WTC11 (cell line): ENCODE measurements around the gene NCCRP1. TPM values are rescaled to one million over a fixed set of nuclear protein-coding genes. Genes with fewer than 3 reads are reported as not detected.

ENCODE experiments used
- ATAC-seq: fragments of 200-7000 bp; cut with Tn5 transposase; 2 replicates; pipeline ENCODE4 v1.10.0; 2021; ENCODE audit warnings: mild to moderate bottlenecking, moderate library complexity
- CTCF ChIA-PET: fragments of 300-600 bp; sonication (Branson Sonifier 250); formaldehyde crosslinking; loops from one replicate; lab custom pipeline; 2021; ENCODE audit warnings: antibody characterized with exemption; lab: Charles Lee
- POLR2A ChIA-PET: fragments of 350-600 bp; sonication (Branson Sonifier 250); formaldehyde crosslinking; loops from one replicate; lab custom pipeline; 2021; ENCODE audit warnings: antibody characterized with exemption; lab: Charles Lee
- DNase-seq: peaks from one replicate; pipeline ENCODE4 v3.0.0; 2021; ENCODE audit warnings: low spot score
- H3K27ac Mint-ChIP-seq: 2 replicates; pipeline ENCODE4 v1.8.0; 2021; ENCODE audit warnings: mixed read lengths
- H3K27me3 Mint-ChIP-seq: 2 replicates; pipeline ENCODE4 v1.8.0; 2021; ENCODE audit warnings: low read depth, mild to moderate bottlenecking, moderate library complexity, mixed read lengths
- H3K36me3 Mint-ChIP-seq: 2 replicates; pipeline ENCODE4 v1.8.0; 2021; ENCODE audit warnings: mixed read lengths
- H3K4me1 Mint-ChIP-seq: 2 replicates; pipeline ENCODE4 v1.8.0; 2022; ENCODE audit warnings: mixed read lengths
- H3K4me3 Mint-ChIP-seq: 2 replicates; pipeline ENCODE4 v1.8.0; 2021; ENCODE audit warnings: mild to moderate bottlenecking, moderate library complexity, mixed read lengths
- H3K9me3 Mint-ChIP-seq: 2 replicates; pipeline ENCODE4 v1.8.0; 2021; ENCODE audit warnings: mixed read lengths
- AR ChIP-seq: fragments of 250-450 bp; sonication (Bioruptor Pico); IDR thresholded peaks from 2 replicates; pipeline ENCODE4 v1.9.0; 2021; ENCODE audit warnings: mild to moderate bottlenecking
- ARID4B ChIP-seq: sonication (generic); formaldehyde crosslinking; IDR thresholded peaks from 2 replicates; pipeline ENCODE4 v1.8.0; 2023; ENCODE audit warnings: missing genetic modification reagents, mild to moderate bottlenecking, borderline replicate concordance
- ATF1 ChIP-seq: sonication (generic); formaldehyde crosslinking; IDR thresholded peaks from 2 replicates; pipeline ENCODE4 v1.8.1; 2023; ENCODE audit warnings: mild to moderate bottlenecking, moderate library complexity, missing genetic modification reagents
- E2F1 ChIP-seq: sonication (generic); formaldehyde crosslinking; IDR thresholded peaks from 2 replicates; pipeline ENCODE4 v1.8.0; 2022; ENCODE audit warnings: mild to moderate bottlenecking, missing genetic modification reagents
- GABPB1 ChIP-seq: sonication (generic); formaldehyde crosslinking; IDR thresholded peaks from 2 replicates; pipeline ENCODE4 v1.8.1; 2023; ENCODE audit warnings: mild to moderate bottlenecking, missing genetic modification reagents
- HMGXB4 ChIP-seq: sonication (generic); formaldehyde crosslinking; IDR thresholded peaks from 2 replicates; pipeline ENCODE4 v1.8.1; 2023; ENCODE audit warnings: mild to moderate bottlenecking, moderate library complexity, missing genetic modification reagents
- KAT7 ChIP-seq: sonication (generic); formaldehyde crosslinking; IDR thresholded peaks from 2 replicates; pipeline ENCODE4 v1.8.1; 2023; ENCODE audit warnings: missing genetic modification reagents, mild to moderate bottlenecking, borderline replicate concordance
- MAX ChIP-seq: sonication (generic); formaldehyde crosslinking; IDR thresholded peaks from 2 replicates; pipeline ENCODE4 v1.8.0; 2022; ENCODE audit warnings: mild to moderate bottlenecking, missing genetic modification reagents
- NR1H2 ChIP-seq: sonication (generic); formaldehyde crosslinking; IDR thresholded peaks from 2 replicates; pipeline ENCODE4 v1.9.0; 2021; ENCODE audit warnings: mild to moderate bottlenecking, moderate library complexity, missing genetic modification reagents
- NR2C2 ChIP-seq: sonication (generic); formaldehyde crosslinking; IDR thresholded peaks from 2 replicates; pipeline ENCODE4 v1.8.0; 2022; ENCODE audit warnings: mild to moderate bottlenecking, missing genetic modification reagents
- OVOL2 ChIP-seq: fragments of 250-450 bp; sonication (Bioruptor Pico); IDR thresholded peaks from 2 replicates; pipeline ENCODE4 v1.9.0; 2021; ENCODE audit warnings: mild to moderate bottlenecking, borderline replicate concordance
- RORB ChIP-seq: fragments of 250-450 bp; sonication (Bioruptor Pico); IDR thresholded peaks from 2 replicates; pipeline ENCODE4 v1.9.0; 2021; ENCODE audit warnings: mild to moderate bottlenecking
- SP1 ChIP-seq: sonication (generic); formaldehyde crosslinking; conservative IDR thresholded peaks from 2 replicates; pipeline ENCODE4 v1.8.1; 2022; ENCODE audit warnings: missing genetic modification reagents
- STAT6 ChIP-seq: sonication (generic); formaldehyde crosslinking; conservative IDR thresholded peaks from 2 replicates; pipeline ENCODE4 v1.8.1; 2023; ENCODE audit warnings: mild to moderate bottlenecking, low read depth, missing genetic modification reagents, moderate library complexity
- TEAD4 ChIP-seq: sonication (generic); formaldehyde crosslinking; IDR thresholded peaks from 2 replicates; pipeline ENCODE4 v1.8.0; 2022; ENCODE audit warnings: mild to moderate bottlenecking, missing genetic modification reagents
- ZNF121 ChIP-seq: sonication (generic); formaldehyde crosslinking; IDR thresholded peaks from 2 replicates; pipeline ENCODE4 v1.8.0; 2023; ENCODE audit warnings: missing genetic modification reagents
- ZNF263 ChIP-seq: sonication (generic); formaldehyde crosslinking; IDR thresholded peaks from 2 replicates; pipeline ENCODE4 v1.8.1; 2022; ENCODE audit warnings: low read depth, mild to moderate bottlenecking, moderate library complexity, missing genetic modification reagents
- ZNF396 ChIP-seq: fragments of 250-450 bp; sonication (Bioruptor Pico); IDR thresholded peaks from 2 replicates; pipeline ENCODE4 v1.8.0; 2021; ENCODE audit warnings: mild to moderate bottlenecking, moderate library complexity, borderline replicate concordance
- ZNF416 ChIP-seq: fragments of 250-450 bp; sonication (Bioruptor Pico); IDR thresholded peaks from 2 replicates; pipeline ENCODE4 v1.9.0; 2021; ENCODE audit warnings: mild to moderate bottlenecking, inconsistent platforms
- total RNA-seq: library from RNA; stranded (reverse); gene quantifications from 3 replicates; pipeline ENCODE4 v1.2.3, GENCODE V29; 2021

NCCRP1 gene
- total RNA-seq, 1 experiment from 2014 or later: 2.0 TPM

- no peak overlapping the region for H3K4me3 Mint-ChIP-seq
- no peaks in the 10 kb centered on the region for H3K27me3 Mint-ChIP-seq
- POLR2A ChIA-PET: no interaction called here
- TF ChIP-seq GABPB1 (CRISPR knock-in tag) (no peak), ZNF396 (no peak), TEAD4 (no peak), NR2C2 (CRISPR knock-in tag) (no peak), ATF1 (no peak)
- peaks cover 10% of the 10 kb centered on the region for H3K4me1 Mint-ChIP-seq
- DNase-seq (no peak), ATAC-seq (no peak)
- no peaks in the 10 kb centered on the region for H3K36me3 Mint-ChIP-seq
- 0 out of 2 replicates have a peak overlapping the region, but pooled peaks have one; percentile 49 for H3K27ac Mint-ChIP-seq
- CTCF ChIA-PET: no interaction called here
- no peaks in the 10 kb centered on the region for H3K9me3 Mint-ChIP-seq
These were observed 23.9 kb upstream of the NCCRP1 start for GRCh38 chr19:39172700-39173501.

- no peaks in the 10 kb centered on the region for H3K36me3 Mint-ChIP-seq
- POLR2A ChIA-PET: no interaction called here
- no peaks in the 10 kb centered on the region for H3K27me3 Mint-ChIP-seq
- TF ChIP-seq ZNF121 (CRISPR knock-in tag): no peak
- no peak for TF ChIP-seq NR2C2 (CRISPR knock-in tag)
- TF ChIP-seq E2F1 (CRISPR knock-in tag): no peak
- TF ChIP-seq ZNF416 (CRISPR knock-in tag): no peak
- no peak for TF ChIP-seq AR (CRISPR knock-in tag)
- peaks cover 6% of the 10 kb centered on the region for H3K4me1 Mint-ChIP-seq
- no peak for DNase-seq
- H3K27ac Mint-ChIP-seq: no peak overlapping the region
- no peak overlapping the region for H3K4me3 Mint-ChIP-seq
- CTCF ChIA-PET: no interaction called here
- no peaks in the 10 kb centered on the region for H3K9me3 Mint-ChIP-seq
- no peak for ATAC-seq
These were observed 23.2 kb upstream of the NCCRP1 start for GRCh38 chr19:39173502-39173991.

GRCh38 chr19:39174142-39174541, 22.6 kb upstream of the NCCRP1 start:
- Mint-ChIP-seq H3K27me3 (no peaks in the 10 kb centered on the region), H3K4me3 (no peak overlapping the region), H3K27ac (no peak overlapping the region), H3K9me3 (no peaks in the 10 kb centered on the region), H3K36me3 (no peaks in the 10 kb centered on the region), H3K4me1 (no peaks in the 10 kb centered on the region)
- POLR2A ChIA-PET: no interaction called here
- no peak for ATAC-seq
- DNase-seq: no peak
- CTCF ChIA-PET: no interaction called here
- no peak for TF ChIP-seq RORB (CRISPR knock-in tag)
- no peak for TF ChIP-seq HMGXB4
- TF ChIP-seq MAX: no peak
- TF ChIP-seq STAT6 (CRISPR knock-in tag): no peak
- no peak for TF ChIP-seq ZNF121 (CRISPR knock-in tag)
- TF ChIP-seq ZNF263: no peak
- no peak for TF ChIP-seq NR1H2 (CRISPR knock-in tag)
- TF ChIP-seq SP1 (CRISPR knock-in tag): no peak
- no peak for TF ChIP-seq ARID4B (CRISPR knock-in tag)
- no peak for TF ChIP-seq KAT7 (CRISPR knock-in tag)
- no peak for TF ChIP-seq OVOL2 (CRISPR knock-in tag)
